ENCODE data around the gene MAP4K3. TPM values are rescaled to one million over a fixed set of nuclear protein-coding genes. Genes with fewer than 3 reads are reported as not detected.
"Not testable (repeated sequence)": the region's sequence is repeated elsewhere in the genome, so short reads cannot be mapped to it uniquely, and the experiment has no call there.

The MAP4K3 gene
- total and polyA plus RNA-seq, 3 donors from 2014 or later, result 37.6 to 59.6 (median 58.8) TPM

- no peak for DNase-seq
- H3K27ac ChIP-seq, result no peak overlapping the region
- H3K27me3 ChIP-seq, result no peaks in the 10 kb centered on the region
- H3K4me3 ChIP-seq, result no peak overlapping the region
- no peaks in the 10 kb centered on the region for H3K36me3 ChIP-seq (ENCODE audit: low read depth, missing control alignments)
- no peaks in the 10 kb centered on the region for H3K4me1 ChIP-seq
- intact Hi-C loops (cut with DNase I; ENCODE audit: low total_unique reads), result no loop called here
- TF ChIP-seq POLR2A (IDR thresholded peaks at IDR 0.05), result no peak
- TF ChIP-seq CTCF (IDR thresholded peaks at IDR 0.05), result no peak
- no peaks in the 10 kb centered on the region for H3K9me3 ChIP-seq
- WGBS, 2 donors, result 84 to 90% methylated on average over 4 of the region's 4 CpGs
Measured at GRCh38 chr2:39260087-39260486, 177.0 kb downstream of the MAP4K3 start.

- TF ChIP-seq CTCF (IDR thresholded peaks at IDR 0.05) (no peak), POLR2A (IDR thresholded peaks at IDR 0.05) (no peak)
- no peaks in the 10 kb centered on the region for H3K9me3 ChIP-seq
- no peak overlapping the region for H3K4me3 ChIP-seq
- H3K4me1 ChIP-seq, result no peaks in the 10 kb centered on the region
- H3K27me3 ChIP-seq, result no peaks in the 10 kb centered on the region
- no peaks in the 10 kb centered on the region for H3K36me3 ChIP-seq (ENCODE audit: low read depth, missing control alignments)
- H3K27ac ChIP-seq, result no peak overlapping the region
- no peak for DNase-seq
- intact Hi-C loops (cut with DNase I; ENCODE audit: low total_unique reads), result no loop called here
Measured at GRCh38 chr2:39256040-39256439, 181.0 kb downstream of the MAP4K3 start.

- no peak overlapping the region for H3K4me3 ChIP-seq
- intact Hi-C loops (cut with DNase I; ENCODE audit: low total_unique reads), result no loop called here
- no peak overlapping the region for H3K27ac ChIP-seq
- H3K4me1 ChIP-seq, result no peaks in the 10 kb centered on the region
- H3K27me3 ChIP-seq, result no peaks in the 10 kb centered on the region
- H3K36me3 ChIP-seq (ENCODE audit: low read depth, missing control alignments), result no peaks in the 10 kb centered on the region
- DNase-seq, result no peak
- 86 to 91% methylated on average over 18 of the region's 18 CpGs for WGBS, 2 donors
- no peaks in the 10 kb centered on the region for H3K9me3 ChIP-seq
- TF ChIP-seq CTCF (IDR thresholded peaks at IDR 0.05), result no peak
- TF ChIP-seq POLR2A (IDR thresholded peaks at IDR 0.05), result no peak
Measured at GRCh38 chr2:39252888-39253518, 184.1 kb downstream of the MAP4K3 start.

- DNase-seq, result no peak
- H3K4me1 ChIP-seq, result no peaks in the 10 kb centered on the region
- intact Hi-C loops (cut with DNase I; ENCODE audit: low total_unique reads), result no loop called here
- H3K4me3 ChIP-seq, result no peak overlapping the region
- 69 to 71% methylated on average over 6 of the region's 6 CpGs for WGBS, 2 donors
- H3K9me3 ChIP-seq, result no peaks in the 10 kb centered on the region
- H3K36me3 ChIP-seq (ENCODE audit: low read depth, missing control alignments), result no peaks in the 10 kb centered on the region
- no peak for TF ChIP-seq POLR2A (IDR thresholded peaks at IDR 0.05)
- TF ChIP-seq CTCF (IDR thresholded peaks at IDR 0.05), result no peak
- H3K27ac ChIP-seq, result no peak overlapping the region
- no peaks in the 10 kb centered on the region for H3K27me3 ChIP-seq
Measured at GRCh38 chr2:39247512-39248043, 189.5 kb downstream of the MAP4K3 start.

GRCh38 chr2:39246382-39246980 is 190.6 kb downstream of the MAP4K3 start:
- 92 to 94% methylated on average over 1 of the region's 1 CpG for WGBS, 2 donors
- intact Hi-C loops (cut with DNase I; ENCODE audit: low total_unique reads), result no loop called here
- no peaks in the 10 kb centered on the region for H3K4me1 ChIP-seq

GRCh38 chr2:39244963-39245625 is 192.0 kb downstream of the MAP4K3 start:
- DNase-seq, result peak; percentile 60
- H3K27ac ChIP-seq; H3K36me3 ChIP-seq (ENCODE audit: low read depth, missing control alignments); H3K4me1 ChIP-seq; intact Hi-C loops (cut with DNase I; ENCODE audit: low total_unique reads); H3K9me3 ChIP-seq; H3K27me3 ChIP-seq: not testable (repeated sequence)
- 73 to 76% methylated on average over 31 of the region's 31 CpGs for WGBS, 2 donors
- peak overlapping the region in 1 of 2 donors; percentile 63 for H3K4me3 ChIP-seq

More at GRCh38 chr2:39246382-39246980, 190.6 kb downstream of the MAP4K3 start:
- Histone ChIP-seq H3K4me3 (no peak overlapping the region), H3K27ac (no peak overlapping the region), H3K36me3 (ENCODE audit: low read depth, missing control alignments) (no peaks in the 10 kb centered on the region), H3K27me3 (no peaks in the 10 kb centered on the region), H3K9me3 (no peaks in the 10 kb centered on the region)
- TF ChIP-seq POLR2A (IDR thresholded peaks at IDR 0.05) (no peak), CTCF (IDR thresholded peaks at IDR 0.05) (no peak)
- DNase-seq, result no peak
